SU-DHL-6 (cell line): Measurements from ENCODE around the gene NHLRC4.

ENCODE experiments used
- EZH2phosphoT487 ChIP-seq: fragments of 200-600 bp; sonication (generic), shearing (Covaris generic); conservative IDR thresholded peaks from 2 replicates; pipeline ENCODE4 v1.6.1; 2018; ENCODE audit warnings: mild to moderate bottlenecking, antibody characterized with exemption, low read length, moderate library complexity, mixed read lengths
- TF ChIP-seq, protein P1 (sequence below): fragments of 200-600 bp; sonication (generic); IDR thresholded peaks from one replicate; pipeline ENCODE4 v1.5.1; 2017; ENCODE audit warnings: antibody characterized with exemption, mild to moderate bottlenecking, low read length, moderate library complexity; ENCODE audit not compliant: insufficient read depth, poor library complexity, severe bottlenecking

DNA sequence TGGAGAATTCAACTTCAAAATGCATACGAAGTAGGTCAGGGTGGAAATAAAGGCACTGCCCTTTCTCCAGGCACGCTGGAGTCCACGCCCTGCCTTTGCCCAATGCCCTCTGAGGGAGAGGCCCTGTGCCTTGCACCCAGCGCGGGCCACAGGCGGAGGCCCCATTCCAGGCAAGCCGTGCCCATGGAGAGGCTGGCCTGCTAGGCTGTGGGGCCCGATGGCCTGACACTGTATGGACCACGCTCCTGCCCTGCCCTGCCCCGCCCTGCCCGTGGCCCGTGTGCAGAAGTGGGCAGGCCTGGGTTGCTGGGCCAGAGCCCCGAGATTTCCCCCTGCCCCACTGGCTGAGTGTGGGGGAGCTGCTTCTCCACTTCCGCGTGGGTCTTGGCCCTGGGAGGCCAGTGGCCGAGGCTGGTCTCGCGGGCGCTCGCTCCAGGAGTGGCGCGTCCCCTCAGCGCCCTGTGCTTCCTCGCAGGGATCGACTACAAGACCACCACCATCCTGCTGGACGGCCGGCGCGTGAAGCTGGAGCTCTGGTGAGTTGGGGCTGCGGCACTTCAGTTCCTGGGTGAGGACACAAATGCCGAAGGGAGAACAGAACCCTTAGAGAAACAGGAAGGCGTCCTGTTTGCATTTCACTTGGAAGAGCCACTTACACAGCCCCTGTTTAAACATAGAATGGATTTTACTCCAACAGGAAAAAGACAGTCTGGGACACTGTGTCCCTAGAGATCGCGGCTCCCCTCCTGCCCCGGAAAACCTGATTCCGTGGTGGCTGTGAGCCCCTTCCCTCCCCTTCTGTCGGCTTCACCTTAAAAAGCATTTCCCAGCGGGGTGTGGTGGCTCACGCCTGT lies 50.2 kb downstream of the NHLRC4 start:
- TF ChIP-seq, protein P1, sequence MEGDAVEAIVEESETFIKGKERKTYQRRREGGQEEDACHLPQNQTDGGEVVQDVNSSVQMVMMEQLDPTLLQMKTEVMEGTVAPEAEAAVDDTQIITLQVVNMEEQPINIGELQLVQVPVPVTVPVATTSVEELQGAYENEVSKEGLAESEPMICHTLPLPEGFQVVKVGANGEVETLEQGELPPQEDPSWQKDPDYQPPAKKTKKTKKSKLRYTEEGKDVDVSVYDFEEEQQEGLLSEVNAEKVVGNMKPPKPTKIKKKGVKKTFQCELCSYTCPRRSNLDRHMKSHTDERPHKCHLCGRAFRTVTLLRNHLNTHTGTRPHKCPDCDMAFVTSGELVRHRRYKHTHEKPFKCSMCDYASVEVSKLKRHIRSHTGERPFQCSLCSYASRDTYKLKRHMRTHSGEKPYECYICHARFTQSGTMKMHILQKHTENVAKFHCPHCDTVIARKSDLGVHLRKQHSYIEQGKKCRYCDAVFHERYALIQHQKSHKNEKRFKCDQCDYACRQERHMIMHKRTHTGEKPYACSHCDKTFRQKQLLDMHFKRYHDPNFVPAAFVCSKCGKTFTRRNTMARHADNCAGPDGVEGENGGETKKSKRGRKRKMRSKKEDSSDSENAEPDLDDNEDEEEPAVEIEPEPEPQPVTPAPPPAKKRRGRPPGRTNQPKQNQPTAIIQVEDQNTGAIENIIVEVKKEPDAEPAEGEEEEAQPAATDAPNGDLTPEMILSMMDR: no peak
- no peak for TF ChIP-seq EZH2phosphoT487
